ENCODE data around the gene CDKAL1. TPM values are rescaled to one million over a fixed set of nuclear protein-coding genes. Genes with fewer than 3 reads are reported as not detected.

The CDKAL1 gene
- total and polyA plus RNA-seq, 10 donors: 4.8 to 26.9 (median 20.1) TPM

GRCh38 chr6:21167790-21168189 lies 633.5 kb downstream of the CDKAL1 start:
- Histone ChIP-seq H3K9me3 (no peaks in the 10 kb centered on the region), H3K36me3 (no peaks in the 10 kb centered on the region), H3K27ac (no peak overlapping the region), H3K4me1 (peaks cover 0 to 15% (median 7%) of the 10 kb centered on the region in 6 donors), H3K27me3 (replicated peaks in 1 of 7) (no peaks in the 10 kb centered on the region), H3K4me3 (no peak overlapping the region)
- no peak for TF ChIP-seq POLR2AphosphoS5 (IDR thresholded peaks at IDR 0.05)
- TF ChIP-seq POLR2A (IDR thresholded peaks at IDR 0.05): no peak
- no peak for TF ChIP-seq CTCF (IDR thresholded peaks at IDR 0.05 in 8 of 11, conservative IDR thresholded peaks at IDR 0.05 in 3 of 11)
- intact Hi-C loops (cut with DNase I; ENCODE audit: low total_unique reads): no loop called here
- DNase-seq: no peak
- 94 to 97% (median 96%) methylated on average over 6 of the region's 6 CpGs for WGBS, 5 donors

GRCh38 chr6:21171801-21172200 lies 637.5 kb downstream of the CDKAL1 start:
- Histone ChIP-seq H3K36me3 (no peaks in the 10 kb centered on the region), H3K9me3 (no peaks in the 10 kb centered on the region), H3K4me1 (no peaks in the 10 kb centered on the region), H3K27ac (no peak overlapping the region), H3K27me3 (replicated peaks in 1 of 7) (no peaks in the 10 kb centered on the region), H3K4me3 (no peak overlapping the region)
- intact Hi-C loops (cut with DNase I; ENCODE audit: low total_unique reads): no loop called here
- 87 to 95% (median 91%) methylated on average over 4 of the region's 4 CpGs for WGBS, 5 donors
- TF ChIP-seq CTCF (IDR thresholded peaks at IDR 0.05 in 8 of 11, conservative IDR thresholded peaks at IDR 0.05 in 3 of 11): no peak
- DNase-seq: no peak

GRCh38 chr6:21173031-21173430 lies 638.8 kb downstream of the CDKAL1 start:
- Histone ChIP-seq H3K36me3 (no peaks in the 10 kb centered on the region), H3K9me3 (no peaks in the 10 kb centered on the region), H3K4me3 (no peak overlapping the region), H3K27me3 (replicated peaks in 1 of 7) (no peaks in the 10 kb centered on the region), H3K27ac (no peak overlapping the region), H3K4me1 (no peaks in the 10 kb centered on the region)
- 78 to 88% (median 84%) methylated on average over 2 of the region's 2 CpGs for WGBS, 5 donors
- intact Hi-C loops (cut with DNase I; ENCODE audit: low total_unique reads): no loop called here
- no peak for TF ChIP-seq POLR2A (IDR thresholded peaks at IDR 0.05)
- TF ChIP-seq CTCF (IDR thresholded peaks at IDR 0.05 in 8 of 11, conservative IDR thresholded peaks at IDR 0.05 in 3 of 11): no peak
- no peak for TF ChIP-seq POLR2AphosphoS5 (IDR thresholded peaks at IDR 0.05)
- no peak for DNase-seq

GRCh38 chr6:21173678-21174077 lies 639.4 kb downstream of the CDKAL1 start:
- no peaks in the 10 kb centered on the region for H3K36me3 ChIP-seq
- 93 to 97% (median 96%) methylated on average over 2 of the region's 2 CpGs for WGBS, 5 donors
- H3K4me1 ChIP-seq: no peaks in the 10 kb centered on the region
- no peak overlapping the region for H3K27ac ChIP-seq
- intact Hi-C loops (cut with DNase I; ENCODE audit: low total_unique reads): no loop called here
- no peak overlapping the region for H3K4me3 ChIP-seq
- H3K27me3 ChIP-seq (replicated peaks in 1 of 7): no peaks in the 10 kb centered on the region
- H3K9me3 ChIP-seq: no peaks in the 10 kb centered on the region
- no peak for TF ChIP-seq POLR2AphosphoS5 (IDR thresholded peaks at IDR 0.05)
- no peak for TF ChIP-seq CTCF (IDR thresholded peaks at IDR 0.05 in 8 of 11, conservative IDR thresholded peaks at IDR 0.05 in 3 of 11)
- TF ChIP-seq POLR2A (IDR thresholded peaks at IDR 0.05): no peak
- no peak for DNase-seq

All from spleen (tissue), 11 donors.